NCI-H2171 (cell line): ENCODE results near the gene CRY2.
A peak's percentile ranks its signal among the peaks of the same experiment; 100 is the strongest.
"Not testable (repeated sequence)": the region's sequence is repeated elsewhere in the genome, so short reads cannot be mapped to it uniquely, and the experiment has no call there.

Experiments
- DNase-seq: peaks from one replicate; lab custom pipeline; 2025; lab: John Stamatoyannopoulos, UW

Gene CRY2

DNA sequence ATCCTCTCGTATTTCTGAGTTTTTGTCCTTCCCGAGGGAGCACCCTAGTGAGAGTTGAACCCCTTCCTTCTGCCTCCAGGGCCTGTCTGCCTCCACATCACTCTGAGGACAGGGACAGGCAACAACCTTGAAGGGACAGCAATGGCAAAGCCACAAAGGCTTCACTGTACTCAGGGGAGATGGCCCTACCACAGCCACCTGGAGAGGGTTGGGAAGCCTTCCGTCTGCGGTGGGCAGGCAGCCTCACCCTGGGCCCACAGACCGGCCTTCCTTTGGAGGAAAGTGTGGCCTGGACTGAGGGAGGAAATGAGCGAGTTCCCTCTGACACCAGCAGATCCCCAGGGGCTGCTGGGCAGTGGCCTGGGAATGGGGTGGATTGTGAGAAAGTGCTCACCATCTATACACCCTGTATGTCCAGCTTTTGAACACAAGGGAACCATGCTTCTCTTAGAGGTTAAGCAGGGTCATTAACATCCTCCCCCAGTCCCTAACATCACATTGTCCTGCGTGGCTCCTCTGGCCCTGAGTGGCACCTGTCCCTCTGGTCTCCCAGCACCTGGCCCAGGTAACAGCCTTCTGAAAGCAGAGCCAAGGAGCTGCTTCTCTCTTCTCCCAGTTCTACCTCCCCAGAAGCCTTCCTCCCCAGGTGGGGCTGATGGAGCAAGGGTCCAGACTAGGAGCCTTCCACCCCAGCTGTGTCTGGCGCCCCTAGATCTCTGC lies 35.5 kb upstream of the CRY2 start:
- no peak for DNase-seq

DNA sequence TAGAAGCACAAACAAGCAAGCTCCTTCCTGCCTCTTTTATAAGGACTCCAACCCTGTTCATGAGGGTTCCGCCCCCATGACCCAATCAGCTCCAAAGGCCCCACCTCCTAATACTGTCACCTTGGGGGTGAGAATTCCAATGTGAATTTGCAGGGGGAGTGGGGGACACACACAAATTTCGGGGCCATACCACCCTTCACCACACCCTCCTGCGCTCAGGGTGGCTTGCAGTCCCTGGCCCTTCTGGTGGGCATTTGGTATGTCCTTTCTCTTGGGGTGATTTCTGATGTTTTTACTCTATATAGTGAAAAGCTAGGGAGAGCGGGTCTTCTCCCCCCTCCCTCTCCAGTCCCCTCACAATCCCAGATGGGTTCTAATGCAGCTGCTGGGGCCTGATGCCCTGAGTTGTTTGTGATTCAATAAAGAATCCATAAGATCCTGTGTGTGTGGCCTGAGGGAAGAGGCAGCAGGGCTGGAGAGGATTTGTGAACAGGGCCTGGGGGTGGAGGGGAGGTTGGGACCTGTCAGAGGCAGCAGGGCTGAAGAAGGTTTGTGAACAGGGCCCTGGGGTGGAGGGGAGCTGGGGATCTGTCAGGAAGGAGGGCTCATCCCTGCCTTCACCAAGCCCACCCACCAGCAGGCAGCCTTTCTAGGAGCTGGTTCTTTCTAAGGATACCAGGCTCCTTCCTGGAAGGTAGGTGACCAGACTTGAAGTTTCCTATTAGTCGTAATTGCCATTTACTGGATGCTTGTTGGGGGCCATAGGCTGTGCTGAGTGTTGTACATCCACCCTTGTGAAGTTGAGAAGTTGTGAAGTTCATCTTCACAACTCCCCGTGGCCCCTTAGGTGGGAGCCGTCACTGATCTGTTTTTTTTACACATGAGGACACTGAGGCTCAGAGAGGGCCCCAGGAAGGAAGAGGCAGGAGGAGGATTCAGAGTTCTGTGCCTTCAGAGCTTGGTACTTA lies 34.4 kb upstream of the CRY2 start:
- no peak for DNase-seq

DNA sequence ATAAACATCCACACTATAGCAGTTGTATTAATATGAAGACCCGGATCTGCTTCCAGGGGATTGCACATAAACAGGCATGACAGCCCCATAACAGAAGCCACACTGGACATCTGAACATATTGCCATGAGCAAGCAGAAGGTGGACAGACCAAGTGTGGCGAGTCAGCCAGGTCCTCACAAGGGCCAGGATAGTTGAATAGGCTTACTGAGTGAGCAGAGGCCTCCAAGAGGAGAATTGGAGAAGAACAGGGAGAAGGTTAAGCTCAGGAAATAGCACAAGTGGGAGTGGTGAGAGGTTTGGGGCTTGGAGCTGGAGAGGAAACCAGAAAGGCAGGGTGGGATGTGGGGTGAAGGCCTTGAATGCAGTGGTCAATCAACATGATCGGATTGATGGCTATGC lies 31.5 kb upstream of the CRY2 start:
- no peak for DNase-seq

DNA sequence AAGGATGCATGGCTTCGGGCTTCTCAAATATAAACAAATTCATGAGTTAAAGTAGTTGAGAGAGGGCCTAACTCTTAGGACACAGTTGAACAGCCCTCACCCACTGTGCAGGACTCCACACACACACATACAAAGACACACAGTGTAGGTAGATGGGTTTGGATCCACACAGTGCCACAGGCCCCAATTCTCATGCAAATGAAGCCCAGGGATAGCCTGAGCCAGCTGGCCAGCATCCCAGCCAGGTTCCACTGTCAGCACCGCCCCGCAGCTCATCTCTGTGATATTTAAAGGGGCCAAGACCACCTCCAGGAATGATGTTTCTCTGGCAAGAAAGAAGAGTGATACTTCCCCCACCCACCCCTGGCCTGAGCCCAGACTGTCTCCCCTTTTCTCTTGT lies 30.7 kb upstream of the CRY2 start:
- no peak for DNase-seq

DNA sequence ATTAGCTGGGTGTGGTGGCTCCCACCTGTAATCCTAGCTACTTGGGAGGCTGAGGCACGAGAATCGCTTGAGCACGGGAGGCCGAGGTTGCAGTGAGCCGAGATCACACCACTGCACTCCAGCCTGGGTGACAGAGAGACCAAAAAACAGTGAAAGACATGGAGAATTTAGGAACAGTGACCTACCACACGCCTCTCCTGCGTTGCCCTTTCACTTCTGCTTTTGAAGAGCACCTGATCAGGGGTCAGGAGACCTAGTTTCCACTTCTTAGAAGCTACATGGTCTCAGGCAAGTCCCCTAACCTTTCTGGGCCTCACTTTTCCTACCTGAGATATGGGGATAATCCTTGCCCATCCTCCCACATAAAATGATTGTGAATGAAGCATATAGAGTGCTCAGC lies 30.1 kb upstream of the CRY2 start:
- no peak for DNase-seq

DNA sequence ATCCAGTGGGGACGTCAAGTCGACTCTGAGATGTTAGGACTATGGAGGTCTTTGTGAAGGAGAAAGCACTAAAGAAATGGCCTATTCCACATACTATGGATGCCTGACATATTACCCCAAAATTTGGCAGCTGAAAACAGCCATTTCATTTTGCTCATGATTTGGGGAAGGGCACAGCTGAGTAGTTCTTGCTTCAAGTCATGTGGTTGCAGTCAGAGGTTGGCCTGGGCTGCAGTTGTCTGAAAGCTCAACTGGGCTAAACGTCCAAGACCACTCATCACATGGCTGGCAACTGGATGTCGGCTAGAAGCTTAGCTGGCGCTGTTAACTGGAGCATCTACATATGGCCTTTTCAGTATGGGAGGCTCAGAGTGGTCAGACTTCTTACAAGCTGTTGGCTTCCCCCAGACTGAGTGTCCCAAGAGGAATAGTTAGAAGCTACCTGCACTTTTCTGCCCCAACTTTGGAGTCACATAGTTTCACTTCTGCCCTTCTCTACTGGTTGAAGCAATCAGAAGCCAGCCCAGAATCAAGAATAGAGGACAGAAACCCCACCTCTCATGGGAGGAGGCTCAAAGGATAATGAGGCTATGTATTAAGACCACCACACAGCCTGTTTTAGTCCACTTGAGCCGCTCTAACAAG lies 28.2 kb upstream of the CRY2 start:
- no peak for DNase-seq

DNA sequence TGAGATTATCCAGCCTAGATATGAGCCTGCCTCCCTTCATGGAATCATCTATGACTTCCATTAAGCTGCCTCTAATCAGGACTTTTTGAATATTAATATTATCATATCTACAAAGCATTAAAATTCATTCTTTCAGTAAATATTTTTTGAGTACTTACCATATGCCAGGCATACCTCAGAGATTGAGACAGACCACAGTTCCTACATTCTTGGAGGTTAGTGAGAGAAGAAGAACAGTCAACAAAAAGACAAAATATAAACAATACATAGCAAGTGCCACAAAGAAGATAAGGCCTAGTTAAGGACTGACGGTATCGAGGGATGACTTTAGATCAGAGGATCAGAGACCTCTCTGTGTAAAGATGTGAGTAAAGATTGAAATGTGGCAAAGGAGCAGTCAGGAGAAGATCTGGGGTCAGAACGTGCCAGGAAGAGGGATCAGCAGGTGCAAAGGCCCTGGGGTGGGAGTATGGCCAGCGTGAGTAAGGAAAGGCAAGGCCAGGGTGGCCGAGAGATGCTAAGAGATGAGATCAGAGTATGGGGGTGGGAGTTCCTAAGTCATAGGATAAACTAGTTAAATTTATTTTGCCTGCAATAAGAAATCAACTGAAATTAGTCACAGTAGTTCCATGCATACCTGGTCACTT lies 26.9 kb upstream of the CRY2 start:
- DNase-seq, result no peak

DNA sequence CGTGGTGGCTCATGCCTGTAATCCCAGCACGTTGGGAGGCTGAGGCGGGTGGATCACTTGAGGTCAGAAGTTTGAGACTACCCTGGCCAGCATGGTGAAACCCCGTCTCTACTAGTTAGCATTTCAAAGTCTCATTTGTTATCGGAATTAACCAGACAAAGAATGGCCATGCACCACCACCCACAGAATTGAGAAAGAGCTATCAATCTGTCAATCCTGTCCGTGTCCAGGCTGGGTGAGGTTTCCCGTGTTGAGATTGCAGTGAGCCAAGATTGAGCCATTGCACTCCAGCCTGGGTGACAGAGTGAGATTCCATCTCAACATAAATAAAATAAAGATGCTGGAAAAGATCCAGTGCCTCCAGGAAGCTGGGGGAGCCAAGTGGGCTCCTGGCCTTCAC lies 20.8 kb upstream of the CRY2 start:
- not testable (repeated sequence) for DNase-seq

DNA sequence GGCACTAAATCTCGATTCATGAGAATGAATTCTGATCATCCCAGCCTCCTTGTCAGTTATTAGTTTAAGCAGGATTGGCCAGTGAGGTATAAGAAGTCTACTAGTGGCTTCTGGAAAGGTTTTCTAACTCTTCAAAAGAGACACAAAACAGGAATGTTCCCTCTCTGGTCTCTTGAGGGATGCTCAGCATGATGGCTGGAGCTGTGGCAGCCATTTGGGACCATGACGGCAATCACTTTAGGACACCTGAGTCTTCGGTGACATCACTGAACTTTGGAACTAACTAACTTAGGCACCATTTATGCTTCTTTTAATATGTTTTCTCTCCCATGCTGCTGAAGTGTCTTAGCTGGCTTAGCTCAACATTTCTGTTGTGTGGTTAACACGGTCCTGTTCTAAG lies 20.2 kb upstream of the CRY2 start:
- DNase-seq, result no peak

DNA sequence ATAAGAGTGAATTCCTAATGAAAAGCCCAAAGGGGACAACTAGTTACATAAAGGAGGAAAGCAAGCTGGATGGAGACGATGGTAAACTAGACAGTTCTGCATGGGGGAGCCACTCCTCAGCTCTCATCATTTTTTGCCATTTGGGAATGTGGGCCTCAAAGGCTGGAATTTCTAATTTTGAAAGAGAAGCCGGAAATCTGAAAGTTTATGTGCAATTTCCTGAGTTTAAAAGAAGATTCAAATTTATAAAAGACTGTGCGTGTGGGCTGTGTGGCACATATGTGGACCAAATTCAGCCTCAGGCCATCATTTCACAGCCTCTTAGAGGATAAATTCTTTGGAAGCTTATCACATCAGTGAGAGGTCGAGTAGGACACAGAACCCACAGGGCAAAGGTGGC lies 18.3 kb upstream of the CRY2 start:
- no peak for DNase-seq

DNA sequence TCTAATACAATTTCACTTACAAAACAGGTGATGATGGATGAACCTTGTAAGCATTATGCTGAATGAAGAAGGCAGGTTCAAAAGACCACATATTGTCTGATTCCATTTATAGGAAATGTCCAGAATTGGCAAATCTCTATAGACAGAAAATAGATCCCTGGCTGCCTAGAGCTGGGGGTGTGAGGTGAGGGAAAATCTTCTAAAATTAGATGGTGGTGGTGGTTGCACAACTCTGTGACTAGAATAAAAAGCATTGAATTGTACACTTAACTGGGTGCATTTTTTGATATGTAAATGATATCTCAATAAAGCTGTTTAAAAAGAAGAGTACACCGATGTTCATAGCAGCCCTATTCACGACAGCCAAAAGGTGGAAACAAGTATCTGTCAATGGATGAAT lies 16.7 kb upstream of the CRY2 start:
- DNase-seq, result no peak

DNA sequence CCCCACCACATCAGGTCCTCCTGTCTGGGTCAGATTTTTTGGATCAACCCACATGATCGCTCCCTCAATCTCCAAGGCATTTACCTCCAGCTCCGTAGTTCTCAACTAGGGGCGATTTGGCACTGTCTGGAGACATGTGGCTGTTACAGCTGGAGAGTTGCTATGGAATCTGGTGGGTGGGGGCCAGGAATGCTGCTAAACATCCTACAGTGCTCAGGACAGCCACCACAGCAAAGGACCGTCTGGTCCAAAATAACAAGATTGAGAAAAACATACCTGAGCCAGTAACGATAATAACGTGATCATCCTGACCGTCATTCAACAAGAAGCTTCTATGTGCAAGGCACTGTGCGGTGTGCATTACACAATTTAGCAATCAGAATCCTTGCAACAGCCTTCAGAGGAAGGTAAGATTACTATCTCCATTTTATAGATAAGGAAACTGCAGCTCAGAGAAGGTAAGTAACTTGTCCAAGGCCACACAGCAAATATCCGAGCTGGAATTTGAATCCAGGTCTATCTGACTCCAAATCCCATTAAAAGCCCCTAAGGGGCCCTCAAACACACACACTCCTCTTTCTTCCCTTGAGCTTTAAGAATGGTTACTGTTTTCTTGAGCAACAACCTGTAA lies 14.3 kb upstream of the CRY2 start:
- DNase-seq, result no peak

DNA sequence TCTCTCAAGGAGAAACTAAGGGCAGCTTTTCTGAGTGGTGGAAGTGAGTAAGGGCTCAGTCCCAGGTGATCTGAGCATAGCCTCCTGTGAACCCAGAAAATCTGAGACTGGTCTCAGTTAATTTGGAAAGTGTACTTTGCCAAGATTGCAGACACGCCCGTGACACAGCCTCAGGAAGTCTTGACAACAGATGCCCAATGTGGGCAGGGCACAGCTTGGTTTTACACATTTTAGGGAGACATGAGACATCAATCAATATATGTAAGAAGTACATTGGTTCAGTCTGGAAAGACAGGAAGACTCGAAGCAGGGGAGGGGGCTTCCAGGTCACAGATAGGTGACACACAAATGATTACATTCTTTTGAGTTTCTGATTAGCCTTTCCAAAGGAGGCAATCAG lies 13.5 kb upstream of the CRY2 start:
- no peak for DNase-seq

DNA sequence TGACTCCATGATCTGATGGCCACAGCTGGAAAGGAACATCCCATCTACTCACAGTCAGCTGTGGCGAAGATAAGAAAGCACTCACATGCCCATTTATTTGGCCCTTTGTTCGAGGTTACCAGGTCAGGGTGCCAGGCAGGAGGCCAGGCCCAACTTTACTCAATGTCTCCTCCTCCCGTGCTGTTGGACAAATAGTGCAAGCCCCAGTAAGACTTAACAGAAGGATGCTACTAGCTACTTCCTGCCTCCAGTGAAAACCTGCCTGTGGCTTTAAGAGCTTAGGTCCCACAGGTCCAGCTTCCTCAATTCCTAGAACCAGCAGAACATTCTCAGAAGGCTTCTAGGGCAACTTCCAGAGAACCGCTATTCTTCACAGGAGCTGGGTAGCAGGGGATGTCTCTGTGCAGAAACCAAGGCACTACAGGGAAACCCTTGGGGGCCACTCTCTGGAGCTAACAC lies 12.9 kb upstream of the CRY2 start:
- no peak for DNase-seq

DNA sequence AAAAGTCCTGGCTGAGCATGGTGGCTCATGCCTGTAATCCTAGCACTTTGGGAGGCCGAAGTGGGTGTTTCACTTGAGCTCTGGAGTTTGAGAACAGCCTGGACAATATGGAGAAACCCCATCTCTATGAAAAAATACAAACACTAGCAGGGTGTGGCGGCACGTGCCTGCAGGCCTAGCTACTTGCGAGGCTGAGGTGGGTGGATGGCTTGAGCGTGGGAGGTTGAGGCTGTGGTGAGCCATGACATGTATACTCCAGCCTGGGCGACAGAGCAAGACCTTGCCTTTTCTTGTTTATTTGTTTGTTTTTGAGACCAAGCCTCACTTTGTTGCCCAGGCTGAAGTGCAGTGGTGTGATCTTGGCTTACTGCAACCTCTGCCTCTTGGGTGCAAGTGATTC lies 8.1 kb upstream of the CRY2 start:
- DNase-seq, result no peak

DNA sequence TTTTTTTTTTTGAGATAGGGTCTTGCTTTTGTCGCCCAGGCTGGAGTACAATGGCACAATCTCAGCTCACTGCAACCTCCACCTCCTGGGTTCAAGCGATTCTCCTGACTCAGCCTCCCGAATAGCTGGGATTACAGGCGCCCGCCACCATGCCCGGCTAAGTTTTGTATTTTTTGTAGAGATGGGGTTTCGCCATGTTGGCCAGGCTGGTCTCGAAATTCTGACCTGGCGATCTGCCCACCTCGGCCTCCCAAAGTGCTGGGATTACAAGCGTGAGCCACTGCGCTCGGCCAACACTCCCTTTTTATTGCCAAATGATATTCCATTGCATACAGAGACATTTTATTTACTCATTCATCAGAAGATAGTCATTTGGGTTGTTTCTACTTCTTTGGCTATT lies 7.0 kb upstream of the CRY2 start:
- DNase-seq, result not testable (repeated sequence)

DNA sequence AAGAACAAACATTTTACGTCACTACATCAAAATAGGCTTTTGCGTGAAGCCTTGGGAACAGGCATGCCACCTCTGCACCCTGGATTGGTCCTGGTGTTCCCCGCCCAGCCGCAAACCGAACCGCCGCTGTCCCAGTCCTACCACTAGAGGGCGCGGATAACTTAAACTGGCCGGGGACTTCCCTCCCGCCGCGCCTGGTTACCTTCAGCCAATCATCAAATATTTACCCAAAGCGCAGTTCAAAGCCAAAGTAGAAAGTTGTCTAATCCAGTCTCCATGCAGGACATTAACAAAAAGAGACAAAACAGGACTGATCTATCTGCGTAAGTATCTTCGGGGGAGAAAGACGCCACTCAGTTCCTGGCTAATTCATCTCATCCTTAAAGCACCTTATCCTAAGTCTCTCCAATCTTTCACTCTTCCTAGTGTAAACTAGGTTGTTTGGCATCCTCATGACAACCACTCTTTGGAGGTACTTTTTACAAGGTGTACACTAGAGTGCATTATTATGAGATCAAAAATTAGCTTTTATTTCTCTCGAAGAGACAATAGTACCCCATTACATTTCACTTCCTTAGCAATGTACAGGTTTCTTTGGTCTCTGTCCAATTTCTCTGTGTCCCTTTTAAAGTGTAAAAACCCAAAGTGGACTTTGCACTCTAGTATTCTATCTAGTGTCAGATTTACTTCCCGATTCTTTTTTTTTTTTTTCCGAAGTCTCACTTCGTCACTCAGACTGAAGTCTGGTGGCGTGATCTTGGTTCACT lies 3.9 kb upstream of the CRY2 start:
- peak; percentile 80 for DNase-seq

DNA sequence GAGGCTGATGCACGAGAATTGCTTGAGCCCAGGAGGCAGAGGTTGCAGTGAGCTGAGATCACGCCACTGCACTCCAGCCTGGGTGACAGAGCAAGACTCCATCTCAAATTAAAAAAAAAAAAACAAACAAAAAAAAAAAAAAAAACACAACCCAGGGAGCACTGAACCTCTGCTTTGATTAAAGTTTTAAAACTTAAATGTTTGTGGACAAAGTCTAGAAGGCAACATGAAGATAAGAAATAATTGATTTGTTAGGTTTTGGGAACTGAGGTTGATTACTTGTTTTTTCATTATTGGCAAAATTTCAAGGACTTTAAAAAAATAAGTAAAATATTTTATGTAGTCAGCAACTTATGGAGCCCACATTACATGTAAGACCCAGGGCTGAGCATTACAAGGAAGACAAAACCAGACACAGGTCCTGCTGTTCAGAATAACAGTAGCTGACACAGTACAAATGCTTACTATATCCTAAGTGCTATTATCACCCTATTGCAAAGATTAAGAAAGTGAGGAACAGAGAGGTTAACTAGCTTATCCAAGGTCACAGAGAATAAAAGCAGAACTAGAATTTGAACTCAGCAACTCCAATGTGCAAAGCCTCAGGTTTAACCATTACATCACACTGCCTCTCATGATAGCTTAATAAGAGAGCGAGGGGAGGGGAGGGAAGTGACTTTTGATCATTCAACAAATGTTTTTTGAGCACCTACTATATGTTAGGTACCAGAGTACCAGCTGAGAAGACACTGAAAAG lies 2.3 kb upstream of the CRY2 start:
- no peak for DNase-seq

DNA sequence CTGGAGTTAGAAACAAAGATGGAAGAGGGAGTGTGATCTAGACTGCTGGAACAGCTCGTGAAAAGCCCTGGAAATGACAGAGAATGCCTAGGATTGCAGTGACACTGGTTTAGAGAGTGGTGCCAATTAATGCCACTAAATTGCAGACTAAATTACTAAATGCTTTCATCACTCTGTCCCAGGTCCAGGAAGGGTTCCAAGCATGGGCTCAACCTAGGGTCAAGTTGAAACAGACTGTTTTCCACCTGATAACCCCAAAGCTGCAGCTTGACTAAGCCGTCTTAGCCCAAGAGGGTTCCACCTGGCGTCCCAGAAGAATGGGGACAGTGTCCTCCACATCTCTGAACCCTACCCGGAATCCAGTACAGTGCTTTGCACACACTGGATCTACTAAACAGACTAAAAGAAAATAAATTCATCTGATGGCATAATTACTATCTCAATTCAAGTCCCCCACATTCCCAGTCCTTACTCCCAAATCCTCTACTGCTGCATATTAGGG lies 1.1 kb upstream of the CRY2 start:
- no peak for DNase-seq

DNA sequence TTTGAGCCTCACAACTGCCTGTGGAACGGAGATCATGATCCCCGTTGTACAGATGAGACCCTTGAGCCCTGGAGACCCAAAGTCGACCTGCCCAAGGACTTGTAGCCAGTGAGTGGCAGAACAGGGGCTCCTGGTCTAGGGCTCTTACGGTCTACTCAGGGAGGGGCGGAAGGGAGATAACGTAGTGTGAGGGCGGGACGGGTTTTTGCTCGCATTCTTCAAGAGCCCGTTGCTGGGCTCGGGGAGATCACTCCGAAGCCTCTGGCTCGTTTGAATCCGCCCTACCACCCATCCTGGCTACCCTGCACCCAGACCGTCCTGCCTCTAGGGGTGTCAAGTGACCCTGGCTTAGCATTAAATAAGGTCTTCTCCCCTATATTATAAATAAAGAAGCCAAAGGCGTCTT lies 639 bp downstream of the CRY2 start:
- DNase-seq, result no peak
